ENCODE data around the gene SEC23A.

Gene SEC23A

DNA sequence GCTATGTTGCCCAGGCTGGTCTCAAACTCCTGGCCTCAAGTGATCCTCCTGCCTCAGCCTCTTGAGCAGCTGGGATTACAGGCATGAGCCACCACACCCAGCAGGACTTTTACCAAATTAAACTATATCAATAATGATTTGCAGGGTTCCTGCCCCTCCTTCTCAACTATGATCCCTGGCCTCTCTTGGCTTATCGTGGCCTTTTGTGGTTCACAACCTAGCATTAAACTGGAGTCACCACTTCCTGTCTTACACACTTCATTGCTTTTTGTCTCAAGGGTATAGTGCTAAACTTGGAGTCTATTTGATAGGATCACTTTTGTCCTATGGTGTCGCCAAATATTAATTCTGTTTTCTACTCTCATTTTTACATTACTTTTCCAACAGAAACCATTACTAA, 64.5 kb downstream of the SEC23A start:
- Histone ChIP-seq H3K9me3 (ENCODE audit: control insufficient read depth, insufficient read depth, low read depth, low read length) (no peaks in the 10 kb centered on the region), H3K27ac (ENCODE audit: extremely low read depth, low read depth, low read length) (no peak overlapping the region), H3K4me3 (ENCODE audit: low read depth, low read length) (no peak overlapping the region), H3K4me1 (ENCODE audit: control insufficient read depth, insufficient read depth, low read length) (no peaks in the 10 kb centered on the region; the same call in 1 of the 2 replicates), H3K36me3 (ENCODE audit: control insufficient read depth in 2 of 2, insufficient read depth in 1 of 2, low read length in 2 of 2) (peaks cover 41 to 62% of the 10 kb centered on the region in 2 experiments)
- CTCF ChIA-PET: no interaction called here
- POLR2A ChIA-PET: no interaction called here
- no peak for TF ChIP-seq ZSCAN16 (tag by site-specific recombination; IDR thresholded peaks at IDR 0.05)
- no peak for TF ChIP-seq ZNF202 (tag by site-specific recombination; IDR thresholded peaks at IDR 0.05; ENCODE audit: borderline replicate concordance)
- TF ChIP-seq, protein P1, sequence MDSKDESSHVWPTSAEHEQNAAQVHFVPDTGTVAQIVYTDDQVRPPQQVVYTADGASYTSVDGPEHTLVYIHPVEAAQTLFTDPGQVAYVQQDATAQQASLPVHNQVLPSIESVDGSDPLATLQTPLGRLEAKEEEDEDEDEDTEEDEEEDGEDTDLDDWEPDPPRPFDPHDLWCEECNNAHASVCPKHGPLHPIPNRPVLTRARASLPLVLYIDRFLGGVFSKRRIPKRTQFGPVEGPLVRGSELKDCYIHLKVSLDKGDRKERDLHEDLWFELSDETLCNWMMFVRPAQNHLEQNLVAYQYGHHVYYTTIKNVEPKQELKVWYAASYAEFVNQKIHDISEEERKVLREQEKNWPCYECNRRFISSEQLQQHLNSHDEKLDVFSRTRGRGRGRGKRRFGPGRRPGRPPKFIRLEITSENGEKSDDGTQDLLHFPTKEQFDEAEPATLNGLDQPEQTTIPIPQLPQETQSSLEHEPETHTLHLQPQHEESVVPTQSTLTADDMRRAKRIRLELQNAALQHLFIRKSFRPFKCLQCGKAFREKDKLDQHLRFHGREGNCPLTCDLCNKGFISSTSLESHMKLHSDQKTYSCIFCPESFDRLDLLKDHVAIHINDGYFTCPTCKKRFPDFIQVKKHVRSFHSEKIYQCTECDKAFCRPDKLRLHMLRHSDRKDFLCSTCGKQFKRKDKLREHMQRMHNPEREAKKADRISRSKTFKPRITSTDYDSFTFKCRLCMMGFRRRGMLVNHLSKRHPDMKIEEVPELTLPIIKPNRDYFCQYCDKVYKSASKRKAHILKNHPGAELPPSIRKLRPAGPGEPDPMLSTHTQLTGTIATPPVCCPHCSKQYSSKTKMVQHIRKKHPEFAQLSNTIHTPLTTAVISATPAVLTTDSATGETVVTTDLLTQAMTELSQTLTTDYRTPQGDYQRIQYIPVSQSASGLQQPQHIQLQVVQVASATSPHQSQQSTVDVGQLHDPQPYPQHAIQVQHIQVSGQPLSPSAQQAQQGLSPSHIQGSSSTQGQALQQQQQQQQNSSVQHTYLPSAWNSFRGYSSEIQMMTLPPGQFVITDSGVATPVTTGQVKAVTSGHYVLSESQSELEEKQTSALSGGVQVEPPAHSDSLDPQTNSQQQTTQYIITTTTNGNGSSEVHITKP (tag by site-specific recombination; IDR thresholded peaks at IDR 0.05): no peak
- TF ChIP-seq ZBTB48 (tag by site-specific recombination; IDR thresholded peaks at IDR 0.05): no peak
- no peak for TF ChIP-seq ZNF792 (tag by site-specific recombination; IDR thresholded peaks at IDR 0.05)
- no peak for TF ChIP-seq ZNF16 (tag by site-specific recombination; IDR thresholded peaks at IDR 0.05; ENCODE audit: low read depth)
- TF ChIP-seq ZBTB7A (tag by site-specific recombination; IDR thresholded peaks at IDR 0.05; ENCODE audit: low read depth): no peak
- TF ChIP-seq, protein P2, sequence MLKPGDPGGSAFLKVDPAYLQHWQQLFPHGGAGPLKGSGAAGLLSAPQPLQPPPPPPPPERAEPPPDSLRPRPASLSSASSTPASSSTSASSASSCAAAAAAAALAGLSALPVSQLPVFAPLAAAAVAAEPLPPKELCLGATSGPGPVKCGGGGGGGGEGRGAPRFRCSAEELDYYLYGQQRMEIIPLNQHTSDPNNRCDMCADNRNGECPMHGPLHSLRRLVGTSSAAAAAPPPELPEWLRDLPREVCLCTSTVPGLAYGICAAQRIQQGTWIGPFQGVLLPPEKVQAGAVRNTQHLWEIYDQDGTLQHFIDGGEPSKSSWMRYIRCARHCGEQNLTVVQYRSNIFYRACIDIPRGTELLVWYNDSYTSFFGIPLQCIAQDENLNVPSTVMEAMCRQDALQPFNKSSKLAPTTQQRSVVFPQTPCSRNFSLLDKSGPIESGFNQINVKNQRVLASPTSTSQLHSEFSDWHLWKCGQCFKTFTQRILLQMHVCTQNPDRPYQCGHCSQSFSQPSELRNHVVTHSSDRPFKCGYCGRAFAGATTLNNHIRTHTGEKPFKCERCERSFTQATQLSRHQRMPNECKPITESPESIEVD (tag by site-specific recombination; IDR thresholded peaks at IDR 0.05): no peak
- no peak for TF ChIP-seq ZNF354C (tag by site-specific recombination; IDR thresholded peaks at IDR 0.05; ENCODE audit: borderline replicate concordance, low read depth)
- TF ChIP-seq ZNF776 (tag by site-specific recombination; IDR thresholded peaks at IDR 0.05; ENCODE audit: borderline replicate concordance): no peak
- TF ChIP-seq, protein P3, sequence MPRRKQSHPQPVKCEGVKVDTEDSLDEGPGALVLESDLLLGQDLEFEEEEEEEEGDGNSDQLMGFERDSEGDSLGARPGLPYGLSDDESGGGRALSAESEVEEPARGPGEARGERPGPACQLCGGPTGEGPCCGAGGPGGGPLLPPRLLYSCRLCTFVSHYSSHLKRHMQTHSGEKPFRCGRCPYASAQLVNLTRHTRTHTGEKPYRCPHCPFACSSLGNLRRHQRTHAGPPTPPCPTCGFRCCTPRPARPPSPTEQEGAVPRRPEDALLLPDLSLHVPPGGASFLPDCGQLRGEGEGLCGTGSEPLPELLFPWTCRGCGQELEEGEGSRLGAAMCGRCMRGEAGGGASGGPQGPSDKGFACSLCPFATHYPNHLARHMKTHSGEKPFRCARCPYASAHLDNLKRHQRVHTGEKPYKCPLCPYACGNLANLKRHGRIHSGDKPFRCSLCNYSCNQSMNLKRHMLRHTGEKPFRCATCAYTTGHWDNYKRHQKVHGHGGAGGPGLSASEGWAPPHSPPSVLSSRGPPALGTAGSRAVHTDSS (tag by site-specific recombination; IDR thresholded peaks at IDR 0.05): no peak

DNA sequence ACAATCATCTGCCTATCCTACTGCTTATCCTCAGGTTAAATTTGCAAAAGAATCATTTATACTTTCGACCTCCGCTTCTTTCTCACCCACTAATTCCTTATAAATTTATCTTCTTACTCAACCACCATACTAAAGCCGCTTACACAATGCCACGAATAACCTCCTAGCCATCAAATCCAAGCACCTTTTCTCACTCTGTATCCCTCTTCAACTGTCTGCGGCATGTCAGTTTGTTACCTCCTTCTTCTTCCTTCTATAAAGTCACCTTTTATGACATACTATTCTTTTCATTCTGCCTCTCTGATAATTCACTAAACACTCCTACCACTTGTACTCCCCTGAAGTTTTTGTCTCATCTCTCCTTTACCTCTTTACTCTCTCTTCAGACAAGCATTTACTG, 66.3 kb downstream of the SEC23A start:
- Histone ChIP-seq H3K9me3 (ENCODE audit: control insufficient read depth, insufficient read depth, low read depth, low read length) (no peaks in the 10 kb centered on the region), H3K27ac (ENCODE audit: extremely low read depth, low read depth, low read length) (no peak overlapping the region), H3K4me3 (ENCODE audit: low read depth, low read length) (no peak overlapping the region), H3K36me3 (ENCODE audit: control insufficient read depth in 2 of 2, insufficient read depth in 1 of 2, low read length in 2 of 2) (peaks cover 47 to 65% of the 10 kb centered on the region in 2 experiments), H3K4me1 (ENCODE audit: control insufficient read depth, insufficient read depth, low read length) (no peaks in the 10 kb centered on the region; the same call in 1 of the 2 replicates)
- ChIA-PET CTCF (no interaction called here), POLR2A (no interaction called here)
- TF ChIP-seq HOXD13 (CRISPR knock-in tag; IDR thresholded peaks at IDR 0.05; ENCODE audit: borderline replicate concordance) (no peak), ZNF785 (tag by site-specific recombination; IDR thresholded peaks at IDR 0.05) (no peak), ZFHX2 (tag by site-specific recombination; conservative IDR thresholded peaks at IDR 0.05) (no peak)
- TF ChIP-seq, protein P4, sequence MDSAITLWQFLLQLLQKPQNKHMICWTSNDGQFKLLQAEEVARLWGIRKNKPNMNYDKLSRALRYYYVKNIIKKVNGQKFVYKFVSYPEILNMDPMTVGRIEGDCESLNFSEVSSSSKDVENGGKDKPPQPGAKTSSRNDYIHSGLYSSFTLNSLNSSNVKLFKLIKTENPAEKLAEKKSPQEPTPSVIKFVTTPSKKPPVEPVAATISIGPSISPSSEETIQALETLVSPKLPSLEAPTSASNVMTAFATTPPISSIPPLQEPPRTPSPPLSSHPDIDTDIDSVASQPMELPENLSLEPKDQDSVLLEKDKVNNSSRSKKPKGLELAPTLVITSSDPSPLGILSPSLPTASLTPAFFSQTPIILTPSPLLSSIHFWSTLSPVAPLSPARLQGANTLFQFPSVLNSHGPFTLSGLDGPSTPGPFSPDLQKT (IDR thresholded peaks at IDR 0.05; ENCODE audit: borderline replicate concordance, low read depth, low read length): no peak
- TF ChIP-seq, protein P5, sequence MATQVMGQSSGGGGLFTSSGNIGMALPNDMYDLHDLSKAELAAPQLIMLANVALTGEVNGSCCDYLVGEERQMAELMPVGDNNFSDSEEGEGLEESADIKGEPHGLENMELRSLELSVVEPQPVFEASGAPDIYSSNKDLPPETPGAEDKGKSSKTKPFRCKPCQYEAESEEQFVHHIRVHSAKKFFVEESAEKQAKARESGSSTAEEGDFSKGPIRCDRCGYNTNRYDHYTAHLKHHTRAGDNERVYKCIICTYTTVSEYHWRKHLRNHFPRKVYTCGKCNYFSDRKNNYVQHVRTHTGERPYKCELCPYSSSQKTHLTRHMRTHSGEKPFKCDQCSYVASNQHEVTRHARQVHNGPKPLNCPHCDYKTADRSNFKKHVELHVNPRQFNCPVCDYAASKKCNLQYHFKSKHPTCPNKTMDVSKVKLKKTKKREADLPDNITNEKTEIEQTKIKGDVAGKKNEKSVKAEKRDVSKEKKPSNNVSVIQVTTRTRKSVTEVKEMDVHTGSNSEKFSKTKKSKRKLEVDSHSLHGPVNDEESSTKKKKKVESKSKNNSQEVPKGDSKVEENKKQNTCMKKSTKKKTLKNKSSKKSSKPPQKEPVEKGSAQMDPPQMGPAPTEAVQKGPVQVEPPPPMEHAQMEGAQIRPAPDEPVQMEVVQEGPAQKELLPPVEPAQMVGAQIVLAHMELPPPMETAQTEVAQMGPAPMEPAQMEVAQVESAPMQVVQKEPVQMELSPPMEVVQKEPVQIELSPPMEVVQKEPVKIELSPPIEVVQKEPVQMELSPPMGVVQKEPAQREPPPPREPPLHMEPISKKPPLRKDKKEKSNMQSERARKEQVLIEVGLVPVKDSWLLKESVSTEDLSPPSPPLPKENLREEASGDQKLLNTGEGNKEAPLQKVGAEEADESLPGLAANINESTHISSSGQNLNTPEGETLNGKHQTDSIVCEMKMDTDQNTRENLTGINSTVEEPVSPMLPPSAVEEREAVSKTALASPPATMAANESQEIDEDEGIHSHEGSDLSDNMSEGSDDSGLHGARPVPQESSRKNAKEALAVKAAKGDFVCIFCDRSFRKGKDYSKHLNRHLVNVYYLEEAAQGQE (tag by site-specific recombination; IDR thresholded peaks at IDR 0.05): no peak
- TF ChIP-seq, protein P6, sequence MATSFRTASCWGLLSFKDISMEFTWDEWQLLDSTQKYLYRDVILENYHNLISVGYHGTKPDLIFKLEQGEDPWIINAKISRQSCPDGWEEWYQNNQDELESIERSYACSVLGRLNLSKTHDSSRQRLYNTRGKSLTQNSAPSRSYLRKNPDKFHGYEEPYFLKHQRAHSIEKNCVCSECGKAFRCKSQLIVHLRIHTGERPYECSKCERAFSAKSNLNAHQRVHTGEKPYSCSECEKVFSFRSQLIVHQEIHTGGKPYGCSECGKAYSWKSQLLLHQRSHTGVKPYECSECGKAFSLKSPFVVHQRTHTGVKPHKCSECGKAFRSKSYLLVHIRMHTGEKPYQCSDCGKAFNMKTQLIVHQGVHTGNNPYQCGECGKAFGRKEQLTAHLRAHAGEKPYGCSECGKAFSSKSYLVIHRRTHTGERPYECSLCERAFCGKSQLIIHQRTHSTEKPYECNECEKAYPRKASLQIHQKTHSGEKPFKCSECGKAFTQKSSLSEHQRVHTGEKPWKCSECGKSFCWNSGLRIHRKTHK (tag by site-specific recombination; IDR thresholded peaks at IDR 0.05): no peak

Data from HEK293 (cell line).